ENCODE data around the gene THPO.

DNA sequence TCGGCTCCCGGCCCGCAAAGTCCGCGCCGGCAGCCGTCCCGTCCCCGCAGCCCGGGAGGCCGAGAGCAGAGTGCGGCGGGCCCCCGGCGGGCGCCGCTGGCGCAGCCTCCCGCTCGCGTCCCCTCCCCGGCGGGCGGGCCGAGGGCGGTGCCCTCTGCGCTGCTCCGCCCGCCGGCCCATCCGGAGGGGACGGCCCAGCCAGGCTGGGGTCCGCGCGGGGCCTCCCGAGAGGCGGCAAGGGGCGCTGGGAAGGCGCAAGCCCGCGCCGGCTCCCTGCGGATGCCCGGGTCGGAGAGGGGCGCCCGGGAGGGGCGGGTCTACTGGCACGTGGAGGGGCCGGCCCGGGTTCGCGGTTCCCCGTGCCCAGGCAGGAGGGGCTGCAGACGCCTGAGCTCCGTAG, 16.5 kb downstream of the THPO start, which contains the start of the genes CLCN2 and POLR2H:
- TF ChIP-seq, protein P1, sequence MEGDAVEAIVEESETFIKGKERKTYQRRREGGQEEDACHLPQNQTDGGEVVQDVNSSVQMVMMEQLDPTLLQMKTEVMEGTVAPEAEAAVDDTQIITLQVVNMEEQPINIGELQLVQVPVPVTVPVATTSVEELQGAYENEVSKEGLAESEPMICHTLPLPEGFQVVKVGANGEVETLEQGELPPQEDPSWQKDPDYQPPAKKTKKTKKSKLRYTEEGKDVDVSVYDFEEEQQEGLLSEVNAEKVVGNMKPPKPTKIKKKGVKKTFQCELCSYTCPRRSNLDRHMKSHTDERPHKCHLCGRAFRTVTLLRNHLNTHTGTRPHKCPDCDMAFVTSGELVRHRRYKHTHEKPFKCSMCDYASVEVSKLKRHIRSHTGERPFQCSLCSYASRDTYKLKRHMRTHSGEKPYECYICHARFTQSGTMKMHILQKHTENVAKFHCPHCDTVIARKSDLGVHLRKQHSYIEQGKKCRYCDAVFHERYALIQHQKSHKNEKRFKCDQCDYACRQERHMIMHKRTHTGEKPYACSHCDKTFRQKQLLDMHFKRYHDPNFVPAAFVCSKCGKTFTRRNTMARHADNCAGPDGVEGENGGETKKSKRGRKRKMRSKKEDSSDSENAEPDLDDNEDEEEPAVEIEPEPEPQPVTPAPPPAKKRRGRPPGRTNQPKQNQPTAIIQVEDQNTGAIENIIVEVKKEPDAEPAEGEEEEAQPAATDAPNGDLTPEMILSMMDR (conservative IDR thresholded peaks at IDR 0.05; ENCODE audit: low read depth, low read length) = no peak
- no peak for TF ChIP-seq EZH2 (IDR thresholded peaks at IDR 0.05; ENCODE audit: low read length, unreplicated experiment)

Measured in PC-3 (cell line).